GM13977 (cell line): ENCODE measurements around the gene CCDC188.
"Not testable (repeated sequence)": the region's sequence is repeated elsewhere in the genome, so short reads cannot be mapped to it uniquely, and the experiment has no call there.

ENCODE experiments used
- DNase-seq: peaks from one replicate; pipeline ENCODE4 v3.0.0; 2012; ENCODE audit warnings: low spot score
- CTCF ChIP-seq: IDR thresholded peaks from 2 replicates; pipeline ENCODE4 v1.5.1; 2012; ENCODE audit warnings: mild to moderate bottlenecking, control low read depth; ENCODE audit not compliant: insufficient read depth; ENCODE audit errors: extremely low read depth, missing control alignments
- in situ Hi-C: fragments of 300-500 bp; cut with MboI; formaldehyde crosslinking; loops from one replicate; pipeline ENCODE4 v1.12.0; 2022; ENCODE audit warnings: low sequenced_read_pairs, low pct_unique_long_range_greater_than_20kb, mixed read lengths, inconsistent platforms; ENCODE audit not compliant: unreplicated experiment

The CCDC188 gene

DNA sequence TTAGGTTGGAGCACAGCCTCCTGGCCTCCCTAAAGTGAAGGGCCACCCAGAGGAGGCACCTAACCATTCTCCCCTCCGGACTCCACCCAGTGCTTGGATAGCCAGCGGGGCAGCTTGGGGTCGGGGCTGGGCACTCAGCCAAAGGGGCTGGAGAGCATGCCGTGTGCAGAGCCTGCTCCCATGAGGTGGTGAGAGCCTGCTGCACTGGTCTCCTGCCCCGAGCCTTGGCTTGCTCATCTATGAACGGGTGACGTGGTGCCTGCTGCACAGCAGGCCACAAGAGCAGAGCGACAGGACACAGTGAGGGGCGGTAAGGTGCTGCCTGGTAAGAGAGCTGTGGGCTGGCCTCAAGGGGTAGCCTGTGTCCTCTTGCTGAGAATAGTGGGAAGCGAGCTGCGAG lies 14.0 kb upstream of the CCDC188 start:
- DNase-seq = no peak
- no peak for TF ChIP-seq CTCF
- in situ Hi-C loops = no loop called here

DNA sequence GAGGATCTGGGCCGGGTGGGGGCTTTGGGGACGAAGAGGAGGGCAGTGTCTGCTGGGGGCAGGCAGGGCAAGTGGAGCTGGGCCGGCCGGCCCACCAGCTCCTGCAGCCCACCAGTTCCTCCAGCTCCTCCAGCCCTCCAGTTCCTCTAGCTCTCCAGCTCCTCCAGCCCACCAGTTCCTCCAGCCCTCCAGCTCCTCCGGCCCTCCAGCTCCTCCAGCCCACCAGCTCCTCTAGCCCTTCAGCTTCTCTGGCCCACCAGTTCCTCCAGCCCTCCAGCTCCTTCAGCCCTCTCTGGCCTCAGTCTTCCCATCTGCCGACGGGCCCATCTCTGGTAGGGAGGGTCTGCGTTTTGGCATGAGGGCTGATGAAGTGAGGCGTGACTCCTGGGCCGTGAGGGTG lies 9.2 kb upstream of the CCDC188 start:
- DNase-seq = no peak
- in situ Hi-C loops = no loop called here
- TF ChIP-seq CTCF = no peak

DNA sequence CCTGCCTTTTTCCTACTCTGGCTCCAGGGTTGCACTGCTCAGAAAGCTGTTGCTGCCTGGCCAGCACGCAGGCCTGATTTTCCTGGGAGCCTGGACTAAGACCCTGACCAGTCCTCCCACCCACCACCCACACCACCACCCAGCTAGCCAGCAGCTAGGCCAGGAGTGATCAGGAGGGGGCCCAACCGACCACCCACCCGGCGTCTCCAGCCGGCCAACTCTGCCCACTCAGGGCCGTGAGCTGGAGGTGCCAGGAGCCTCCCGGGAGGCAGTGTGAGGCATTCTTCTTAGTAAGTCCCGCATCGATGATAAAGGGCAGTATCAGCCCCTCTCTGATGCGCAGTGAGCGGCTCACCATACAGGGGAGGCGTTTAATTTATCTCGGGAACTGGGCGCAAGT lies 8.7 kb upstream of the CCDC188 start:
- in situ Hi-C loops = loop anchor here (10.0 kb wide), 1 partner anchor 135 kb away; no protein-coding TSS in a partner anchor

DNA sequence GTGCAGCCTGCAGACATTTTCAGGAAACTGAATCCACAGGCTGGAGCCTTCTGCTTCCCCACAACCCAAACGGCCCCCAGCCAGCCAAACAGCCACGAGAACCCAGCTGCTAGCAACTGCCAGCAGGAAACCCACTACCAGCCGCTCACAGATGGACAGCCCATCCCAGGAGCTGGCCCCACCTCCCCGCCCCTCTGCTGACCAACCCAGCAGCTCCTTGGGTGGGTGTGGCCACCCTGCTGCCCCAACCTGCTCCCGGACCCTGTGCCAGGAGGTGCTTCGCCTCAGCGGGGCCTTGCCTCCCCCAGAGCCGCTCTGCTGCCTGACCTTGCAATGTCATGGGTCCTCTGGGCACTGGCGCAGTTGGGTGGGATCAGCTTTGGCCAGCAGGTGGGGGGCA lies 8.2 kb upstream of the CCDC188 start:
- no peak for TF ChIP-seq CTCF
- in situ Hi-C loops = loop anchor here (10.0 kb wide), 1 partner anchor 136 kb away; no protein-coding TSS in a partner anchor
- DNase-seq = no peak

More for the DNA sequence above, 8.7 kb upstream of the CCDC188 start:
- DNase-seq = not testable (repeated sequence)

- no peak for TF ChIP-seq CTCF
- DNase-seq = no peak
- in situ Hi-C loops = loop anchor here (10.0 kb wide), 1 partner anchor 136 kb away; no protein-coding TSS in a partner anchor
Observed at GRCh38 chr22:20158391-20159036, 7.7 kb upstream of the CCDC188 start.

DNA sequence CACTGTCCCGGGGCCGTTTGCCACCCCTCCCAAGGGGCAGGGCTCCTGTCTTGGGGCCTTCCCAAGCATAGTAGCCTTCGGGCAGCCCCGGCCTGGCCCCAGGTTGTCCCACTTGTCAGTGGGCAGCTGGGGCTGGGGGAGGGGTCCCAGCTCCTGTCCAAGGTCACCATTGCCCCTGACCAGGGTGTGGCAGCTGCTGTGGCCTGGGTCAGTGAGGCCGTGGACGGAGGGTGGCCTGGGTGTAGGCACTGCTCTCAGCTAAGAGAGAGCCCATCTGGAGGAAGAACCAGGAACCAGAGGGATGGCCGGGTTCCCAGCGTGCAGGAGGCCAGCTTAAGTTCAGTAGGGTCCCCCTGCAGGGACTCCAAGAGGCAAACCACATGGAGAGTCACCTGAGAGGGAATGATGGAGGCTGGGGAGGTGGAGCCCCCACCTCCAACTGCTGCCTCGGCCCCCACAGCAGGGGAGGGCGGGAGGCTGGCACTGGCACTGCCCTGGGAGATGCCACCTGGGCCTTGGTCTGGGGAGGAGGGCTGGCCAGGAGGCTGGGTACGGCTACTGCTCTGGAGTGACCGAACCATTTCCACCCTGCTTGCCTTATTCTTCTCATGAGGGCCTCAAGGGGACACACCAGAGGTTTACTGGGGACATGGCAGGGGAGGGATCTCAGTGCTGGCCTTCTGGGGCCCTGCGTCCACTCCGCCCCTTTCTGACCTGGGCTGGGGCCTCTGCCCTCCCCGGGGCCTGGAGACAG lies 6.8 kb upstream of the CCDC188 start:
- DNase-seq = no peak
- in situ Hi-C loops = loop anchor here (10.0 kb wide), 1 partner anchor 137 kb away; no protein-coding TSS in a partner anchor
- TF ChIP-seq CTCF = no peak
